HG02840 (cell line): ENCODE measurements around the gene SCNN1A.
"Not testable (repeated sequence)": the region's sequence is repeated elsewhere in the genome, so short reads cannot be mapped to it uniquely, and the experiment has no call there.

Experiments
- ATAC-seq: cut with Tn5 transposase; IDR thresholded peaks from one replicate; pipeline ENCODE4 v1.9.1; 2021; ENCODE audit warnings: mild to moderate bottlenecking, moderate library complexity, moderate number of reproducible peaks; ENCODE audit not compliant: unreplicated experiment, low FRiP score

The SCNN1A gene

GRCh38 chr12:6352193-6353173, 22.9 kb downstream of the SCNN1A start:
- no peak for ATAC-seq

- ATAC-seq = no peak
Observed at GRCh38 chr12:6351622-6352021, 23.7 kb downstream of the SCNN1A start.

GRCh38 chr12:6347367-6348338, 27.7 kb downstream of the SCNN1A start:
- no peak for ATAC-seq

- ATAC-seq = no peak
Observed at GRCh38 chr12:6346942-6347341, 28.4 kb downstream of the SCNN1A start.

GRCh38 chr12:6346235-6346832, 29.0 kb downstream of the SCNN1A start:
- ATAC-seq = no peak

- no peak for ATAC-seq
Observed at GRCh38 chr12:6345319-6346091, 29.9 kb downstream of the SCNN1A start.

- ATAC-seq = not testable (repeated sequence)
Observed at GRCh38 chr12:6344101-6344660, 31.2 kb downstream of the SCNN1A start.

GRCh38 chr12:6343518-6343917, 31.8 kb downstream of the SCNN1A start:
- no peak for ATAC-seq

GRCh38 chr12:6342140-6342889, 33.0 kb downstream of the SCNN1A start:
- no peak for ATAC-seq

GRCh38 chr12:6341417-6342139, 33.8 kb downstream of the SCNN1A start, which contains the start of gene TNFRSF1A:
Gene TNFRSF1A, minus strand, starts transcription at chr12:6342076. Its CDS starts 262 bp downstream, at chr12:6341814.
- no peak for ATAC-seq

GRCh38 chr12:6340745-6341416, 34.5 kb downstream of the SCNN1A start:
- ATAC-seq = no peak

- ATAC-seq = no peak
Observed at GRCh38 chr12:6340032-6340638, 35.2 kb downstream of the SCNN1A start.

- ATAC-seq = no peak
Observed at GRCh38 chr12:6338955-6339354, 36.4 kb downstream of the SCNN1A start.

GRCh38 chr12:6338536-6338935, 36.8 kb downstream of the SCNN1A start:
- ATAC-seq = not testable (repeated sequence)

- no peak for ATAC-seq
Observed at GRCh38 chr12:6337958-6338433, 37.4 kb downstream of the SCNN1A start.

GRCh38 chr12:6336889-6337853, 38.2 kb downstream of the SCNN1A start:
- ATAC-seq = no peak
